Upper lobe of left lung (tissue), 6 donors: ENCODE data around the gene FILIP1L. TPM values are rescaled to one million over a fixed set of nuclear protein-coding genes. Genes with fewer than 3 reads are reported as not detected.

ENCODE experiments used
- ATAC-seq, 2 donors: fragments of 200-7000 bp; cut with Tn5 transposase; one replicate each; pipeline ENCODE4 v1.9.1; 2022; ENCODE audit warnings: mild to moderate bottlenecking in 2 of 2, moderate library complexity in 2 of 2; ENCODE audit not compliant: low FRiP score in 2 of 2
- DNase-seq, 2 donors: peaks; one replicate each; pipeline ENCODE4 v3.0.0-alpha.2; 2019 to 2020
- H3K27ac ChIP-seq, 4 donors: fragments of 200-600 bp; sonication (generic); one replicate each; pipeline ENCODE4 v1.5.1; 2016 to 2019
- H3K27me3 ChIP-seq, 4 donors: fragments of 200-600 bp; sonication (generic); one replicate each; pipeline ENCODE4 v1.5.1; 2017 to 2019
- H3K36me3 ChIP-seq, 4 donors: fragments of 200-600 bp; sonication (generic); one replicate each; pipeline ENCODE4 v1.5.1; 2016 to 2019
- H3K4me1 ChIP-seq, 4 donors: fragments of 200-600 bp; sonication (generic); one replicate each; pipeline ENCODE4 v1.5.1; 2018 to 2019
- H3K4me3 ChIP-seq, 4 donors: fragments of 200-600 bp; sonication (generic); one replicate each; pipeline ENCODE4 v1.5.1; 2017 to 2019; ENCODE audit warnings: mild to moderate bottlenecking in 2 of 4, moderate library complexity in 1 of 4
- H3K9me3 ChIP-seq, 4 donors: fragments of 200-600 bp; sonication (generic); one replicate each; pipeline ENCODE4 v1.5.1; 2018 to 2019
- EP300 ChIP-seq, 4 donors: sonication (generic); formaldehyde crosslinking; IDR thresholded peaks; one replicate each; pipeline ENCODE4 v1.5.1; 2017; ENCODE audit warnings: antibody characterized with exemption in 4 of 4, control low read depth in 2 of 4
- POLR2A ChIP-seq, 4 donors: fragments of 450-650 bp; IDR thresholded peaks; one replicate each; pipeline ENCODE4 v1.5.1; 2016 to 2017; ENCODE audit warnings: antibody characterized with exemption in 4 of 4, mild to moderate bottlenecking in 2 of 4
- POLR2AphosphoS5 ChIP-seq, 2 donors: sonication (generic); formaldehyde crosslinking; IDR thresholded peaks; one replicate each; pipeline ENCODE4 v1.5.1; 2017; ENCODE audit warnings: antibody characterized with exemption in 2 of 2
- WGBS, 2 donors: methylation state at CpG; one replicate each; pipeline ENCODE4 v1.1.5; 2017 to 2018; 5-methylcytosine and 5-hydroxymethylcytosine counted together
- total RNA-seq, 6 donors: library from RNA; depleted of rRNA in 4 of 6; stranded (reverse); fragments of >200 nt in 4 of 6; gene quantifications; one replicate each; pipeline versions ENCODE4 v1.1.0 to v1.2.1, GENCODE V29; 2016 to 2021
- TF ChIP-seq, protein P1 (sequence below), 6 experiments: fragments of 450-650 bp in 4 of 6; fragments of 200-600 bp in 2 of 6; sonication (generic) in 2 of 6; IDR thresholded peaks; one replicate each; pipeline ENCODE4 v1.5.1; 2016 to 2019; ENCODE audit warnings: antibody characterized with exemption in 6 of 6
- donor health status: DM: no; HTN: no; CAD: no; lungs with moderate emphysema.
- donor health status: DM: no; HTN: yes; CAD: no; lungs with severe emphysema.

Gene FILIP1L
- total RNA-seq, 6 donors from 2014 or later, result 19.4 to 38.2 (median 25.9) TPM

DNA sequence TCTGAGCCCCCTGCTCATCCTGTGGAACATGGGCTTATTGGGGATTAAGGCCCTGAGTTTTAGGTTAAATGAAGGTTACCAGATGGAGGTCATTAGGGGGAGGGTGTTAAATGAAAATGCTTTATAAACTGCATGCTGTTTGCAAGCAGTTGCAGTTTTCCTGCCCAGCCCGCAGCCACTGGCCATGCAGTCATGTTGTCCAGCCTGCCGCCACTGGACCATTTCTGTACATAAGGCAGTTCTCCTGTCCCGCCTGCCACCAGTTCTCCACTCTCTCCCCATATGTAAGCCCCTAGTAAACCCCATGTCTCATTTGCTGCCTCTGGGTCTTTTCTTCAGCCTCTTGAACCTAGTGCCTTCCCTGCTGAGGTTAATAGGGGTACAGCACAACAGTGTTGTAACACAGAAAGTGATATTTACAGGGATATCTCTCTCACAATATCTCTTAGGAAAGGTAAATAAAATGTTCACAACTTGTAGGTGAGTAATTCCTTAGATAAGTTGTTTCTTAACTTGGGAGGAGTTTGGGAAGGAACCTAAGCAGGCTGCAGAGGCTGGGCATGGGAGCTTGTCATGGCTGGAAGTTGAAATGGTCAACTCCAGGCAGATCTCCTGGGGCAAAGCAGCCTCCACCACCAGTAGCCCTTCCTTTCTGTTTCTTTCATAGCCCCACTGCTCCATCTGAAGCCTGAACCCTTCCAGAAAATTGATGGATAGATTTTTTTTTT, 148.5 kb downstream of the FILIP1L start:
- 98 to 100% methylated on average over 3 of the region's 3 CpGs for whole genome bisulfite sequencing, 2 donors
- ATAC-seq, result no peak
- no peaks in the 10 kb centered on the region for H3K27me3 ChIP-seq

DNA sequence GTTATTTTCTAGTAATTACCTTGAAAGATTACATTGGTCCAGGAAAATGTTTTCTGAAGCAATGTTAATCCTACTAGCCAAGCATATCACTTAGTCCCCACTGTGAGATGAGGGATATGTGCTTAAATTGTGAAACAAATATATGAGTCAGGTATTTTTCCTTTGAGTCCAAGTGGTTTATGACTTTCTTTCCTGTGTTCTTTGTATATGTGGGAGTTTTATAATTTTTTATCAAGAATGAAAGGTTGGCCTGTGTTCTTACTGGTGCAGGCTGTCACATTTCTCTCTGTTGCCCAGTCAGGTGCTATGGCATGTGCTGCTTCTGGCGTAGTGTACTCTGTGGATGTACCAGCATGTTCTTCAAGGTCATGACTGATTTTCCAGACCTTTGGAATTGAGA, 149.2 kb downstream of the FILIP1L start:
- WGBS, 2 donors, result 94 to 100% methylated on average over 1 of the region's 1 CpG
- Histone ChIP-seq H3K4me1 (peaks cover 0 to 3% (median 0%) of the 10 kb centered on the region in 4 donors), H3K27me3 (no peaks in the 10 kb centered on the region), H3K9me3 (no peaks in the 10 kb centered on the region), H3K27ac (no peak overlapping the region), H3K36me3 (no peaks in the 10 kb centered on the region), H3K4me3 (no peak overlapping the region)
- ATAC-seq (no peak), DNase-seq (no peak)
- TF ChIP-seq, protein P1, sequence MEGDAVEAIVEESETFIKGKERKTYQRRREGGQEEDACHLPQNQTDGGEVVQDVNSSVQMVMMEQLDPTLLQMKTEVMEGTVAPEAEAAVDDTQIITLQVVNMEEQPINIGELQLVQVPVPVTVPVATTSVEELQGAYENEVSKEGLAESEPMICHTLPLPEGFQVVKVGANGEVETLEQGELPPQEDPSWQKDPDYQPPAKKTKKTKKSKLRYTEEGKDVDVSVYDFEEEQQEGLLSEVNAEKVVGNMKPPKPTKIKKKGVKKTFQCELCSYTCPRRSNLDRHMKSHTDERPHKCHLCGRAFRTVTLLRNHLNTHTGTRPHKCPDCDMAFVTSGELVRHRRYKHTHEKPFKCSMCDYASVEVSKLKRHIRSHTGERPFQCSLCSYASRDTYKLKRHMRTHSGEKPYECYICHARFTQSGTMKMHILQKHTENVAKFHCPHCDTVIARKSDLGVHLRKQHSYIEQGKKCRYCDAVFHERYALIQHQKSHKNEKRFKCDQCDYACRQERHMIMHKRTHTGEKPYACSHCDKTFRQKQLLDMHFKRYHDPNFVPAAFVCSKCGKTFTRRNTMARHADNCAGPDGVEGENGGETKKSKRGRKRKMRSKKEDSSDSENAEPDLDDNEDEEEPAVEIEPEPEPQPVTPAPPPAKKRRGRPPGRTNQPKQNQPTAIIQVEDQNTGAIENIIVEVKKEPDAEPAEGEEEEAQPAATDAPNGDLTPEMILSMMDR (IDR thresholded peaks at IDR 0.05), result no peak
- TF ChIP-seq POLR2AphosphoS5 (IDR thresholded peaks at IDR 0.05) (no peak), EP300 (IDR thresholded peaks at IDR 0.05) (no peak), POLR2A (IDR thresholded peaks at IDR 0.05) (no peak)

More for the DNA sequence above, 148.5 kb downstream of the FILIP1L start:
- peak in 1 of 2 donors; percentile 20 for DNase-seq
- H3K9me3 ChIP-seq, result no peaks in the 10 kb centered on the region
- H3K36me3 ChIP-seq, result no peaks in the 10 kb centered on the region
- no peaks in the 10 kb centered on the region for H3K4me1 ChIP-seq
- H3K4me3 ChIP-seq, result no peak overlapping the region
- H3K27ac ChIP-seq, result no peak overlapping the region
- TF ChIP-seq EP300 (IDR thresholded peaks at IDR 0.05) (no peak), POLR2A (IDR thresholded peaks at IDR 0.05) (no peak), POLR2AphosphoS5 (IDR thresholded peaks at IDR 0.05) (no peak)
- TF ChIP-seq, protein P1 (IDR thresholded peaks at IDR 0.05), result no peak

DNA sequence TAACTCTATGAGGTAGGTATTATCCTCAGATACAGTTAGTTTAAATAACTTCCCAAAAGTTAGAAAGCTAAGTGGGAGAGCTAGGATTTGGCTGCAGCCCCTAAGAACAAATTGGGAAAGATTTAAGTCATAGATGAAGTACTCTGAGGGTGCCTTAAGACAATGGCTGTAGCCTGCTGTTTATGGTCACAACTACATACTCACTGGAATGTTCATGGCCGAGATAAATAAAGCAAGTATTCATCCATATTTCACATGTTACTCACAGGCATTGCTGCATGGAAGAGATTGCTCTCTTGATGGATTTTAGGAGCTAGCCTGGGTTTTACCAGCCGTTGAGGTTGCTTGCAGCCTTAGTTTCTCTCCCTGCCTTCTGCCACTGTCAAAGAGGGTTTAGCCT, 151.6 kb downstream of the FILIP1L start:
- H3K4me1 ChIP-seq, result peaks cover 0 to 6% (median 0%) of the 10 kb centered on the region in 4 donors
- H3K36me3 ChIP-seq, result no peaks in the 10 kb centered on the region
- DNase-seq (no peak), ATAC-seq (no peak)
- WGBS, 2 donors, result 83 to 88% methylated on average over 2 of the region's 2 CpGs
- TF ChIP-seq, protein P1 (IDR thresholded peaks at IDR 0.05), result no peak
- TF ChIP-seq POLR2AphosphoS5 (IDR thresholded peaks at IDR 0.05) (no peak), POLR2A (IDR thresholded peaks at IDR 0.05) (no peak)
- H3K27ac ChIP-seq, result no peak overlapping the region
- H3K9me3 ChIP-seq, result no peaks in the 10 kb centered on the region
- no peaks in the 10 kb centered on the region for H3K27me3 ChIP-seq
- H3K4me3 ChIP-seq, result no peak overlapping the region

DNA sequence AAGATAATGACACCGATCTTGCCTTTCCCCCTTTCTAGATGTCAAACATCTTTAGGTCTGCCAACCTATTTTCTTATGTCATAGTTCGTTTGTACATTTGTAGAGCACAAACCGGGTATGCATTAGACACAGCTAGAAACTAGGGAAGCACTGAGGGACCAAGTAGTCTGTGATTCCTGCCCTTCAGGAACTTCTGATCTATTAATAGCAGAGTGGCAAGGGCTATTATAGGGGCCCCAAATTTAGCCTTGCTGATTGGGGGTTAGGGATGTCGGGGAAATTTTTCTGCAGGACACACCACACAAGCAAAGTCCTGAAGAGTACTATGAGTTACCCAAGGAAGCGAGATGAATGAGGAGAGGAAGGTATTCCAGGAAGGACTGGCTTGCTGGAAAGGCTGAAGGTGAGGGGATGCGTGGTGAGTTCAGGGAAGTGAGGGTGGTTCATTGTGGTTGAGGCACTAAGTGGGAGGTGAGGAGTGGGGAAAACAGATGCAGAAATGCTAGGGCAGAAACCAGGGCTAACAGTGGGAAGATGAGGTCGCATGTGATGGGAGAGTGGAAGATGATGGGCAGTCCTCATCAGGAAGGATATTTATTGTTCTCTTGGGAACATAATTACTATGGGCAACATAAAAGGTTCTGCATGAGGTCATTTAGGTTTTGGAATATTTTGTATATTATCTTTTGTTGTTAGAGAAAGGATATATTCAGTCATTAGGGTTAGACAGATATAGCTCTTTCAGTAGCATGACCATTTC, 152.4 kb downstream of the FILIP1L start:
- Histone ChIP-seq H3K27ac (no peak overlapping the region), H3K36me3 (no peaks in the 10 kb centered on the region), H3K4me3 (no peak overlapping the region), H3K4me1 (peaks cover 0 to 6% (median 0%) of the 10 kb centered on the region in 4 donors), H3K27me3 (no peaks in the 10 kb centered on the region), H3K9me3 (no peaks in the 10 kb centered on the region)
- no peak for TF ChIP-seq POLR2AphosphoS5 (IDR thresholded peaks at IDR 0.05)
- TF ChIP-seq, protein P1 (IDR thresholded peaks at IDR 0.05), result no peak
- no peak for TF ChIP-seq EP300 (IDR thresholded peaks at IDR 0.05)
- no peak for TF ChIP-seq POLR2A (IDR thresholded peaks at IDR 0.05)
- ATAC-seq (no peak), DNase-seq (no peak)
- WGBS, 2 donors, result 91 to 95% methylated on average over 7 of the region's 7 CpGs
